B cell (primary cell): ENCODE measurements around the gene TCP11L2.

Source experiments
- EZH2 ChIP-seq: IDR thresholded peaks from 2 replicates; pipeline ENCODE4 v1.6.1; 2012; ENCODE audit warnings: borderline replicate concordance, low read depth, mild to moderate bottlenecking, moderate library complexity, low read length; ENCODE audit not compliant: insufficient read depth, poor library complexity, severe bottlenecking
- TF ChIP-seq, protein P1 (sequence below): fragments of 200-600 bp; IDR thresholded peaks from one replicate; pipeline ENCODE4 v1.8.0; 2022; ENCODE audit warnings: antibody characterized with exemption, mild to moderate bottlenecking

DNA sequence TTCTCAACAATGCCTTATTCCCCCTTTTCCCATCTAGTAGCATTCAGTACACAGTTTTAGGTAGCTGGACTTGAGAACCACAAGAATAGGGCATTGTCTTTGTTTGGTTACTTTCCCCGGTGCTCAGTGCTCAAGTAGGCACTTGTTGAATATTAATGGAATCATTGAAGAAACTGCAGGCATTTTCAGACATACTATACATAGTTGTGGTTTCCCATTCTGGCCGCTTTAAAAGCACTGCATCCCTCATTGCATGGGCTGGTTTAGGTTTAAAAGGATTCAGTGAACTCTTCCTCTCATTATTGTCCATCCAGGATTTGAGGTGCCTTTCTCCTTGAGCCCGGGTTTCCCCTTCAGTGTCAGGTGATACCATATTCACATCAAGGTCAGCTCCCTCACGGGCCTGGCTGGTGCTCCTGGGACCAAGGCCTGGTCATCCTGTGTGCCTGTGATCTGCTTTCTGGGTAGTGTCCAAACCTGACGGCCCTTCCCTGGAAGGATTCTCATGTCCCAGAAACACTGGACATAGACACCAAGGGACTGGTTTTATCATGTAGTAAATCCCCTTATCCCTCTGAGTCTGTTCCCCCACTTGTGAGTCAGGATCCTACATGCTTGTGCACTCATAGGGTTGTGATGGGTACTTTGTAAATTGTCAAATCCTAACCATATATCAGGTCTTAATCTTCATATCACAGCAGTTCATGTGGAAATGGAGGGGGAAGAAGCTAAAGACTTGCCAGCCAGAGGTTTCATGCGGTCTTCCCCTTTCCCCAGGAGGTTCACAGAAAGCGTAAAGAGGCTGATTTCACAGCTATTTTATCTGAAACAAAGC, 7.4 kb downstream of the TCP11L2 start:
- TF ChIP-seq, protein P1, sequence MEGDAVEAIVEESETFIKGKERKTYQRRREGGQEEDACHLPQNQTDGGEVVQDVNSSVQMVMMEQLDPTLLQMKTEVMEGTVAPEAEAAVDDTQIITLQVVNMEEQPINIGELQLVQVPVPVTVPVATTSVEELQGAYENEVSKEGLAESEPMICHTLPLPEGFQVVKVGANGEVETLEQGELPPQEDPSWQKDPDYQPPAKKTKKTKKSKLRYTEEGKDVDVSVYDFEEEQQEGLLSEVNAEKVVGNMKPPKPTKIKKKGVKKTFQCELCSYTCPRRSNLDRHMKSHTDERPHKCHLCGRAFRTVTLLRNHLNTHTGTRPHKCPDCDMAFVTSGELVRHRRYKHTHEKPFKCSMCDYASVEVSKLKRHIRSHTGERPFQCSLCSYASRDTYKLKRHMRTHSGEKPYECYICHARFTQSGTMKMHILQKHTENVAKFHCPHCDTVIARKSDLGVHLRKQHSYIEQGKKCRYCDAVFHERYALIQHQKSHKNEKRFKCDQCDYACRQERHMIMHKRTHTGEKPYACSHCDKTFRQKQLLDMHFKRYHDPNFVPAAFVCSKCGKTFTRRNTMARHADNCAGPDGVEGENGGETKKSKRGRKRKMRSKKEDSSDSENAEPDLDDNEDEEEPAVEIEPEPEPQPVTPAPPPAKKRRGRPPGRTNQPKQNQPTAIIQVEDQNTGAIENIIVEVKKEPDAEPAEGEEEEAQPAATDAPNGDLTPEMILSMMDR: no peak
- TF ChIP-seq EZH2: no peak
